ENCODE results near the gene TUBB. TPM values are rescaled to one million over a fixed set of nuclear protein-coding genes. Genes with fewer than 3 reads are reported as not detected.

TUBB gene
- total and polyA plus RNA-seq, 9 donors, result 242 to 772 (median 630) TPM

DNA sequence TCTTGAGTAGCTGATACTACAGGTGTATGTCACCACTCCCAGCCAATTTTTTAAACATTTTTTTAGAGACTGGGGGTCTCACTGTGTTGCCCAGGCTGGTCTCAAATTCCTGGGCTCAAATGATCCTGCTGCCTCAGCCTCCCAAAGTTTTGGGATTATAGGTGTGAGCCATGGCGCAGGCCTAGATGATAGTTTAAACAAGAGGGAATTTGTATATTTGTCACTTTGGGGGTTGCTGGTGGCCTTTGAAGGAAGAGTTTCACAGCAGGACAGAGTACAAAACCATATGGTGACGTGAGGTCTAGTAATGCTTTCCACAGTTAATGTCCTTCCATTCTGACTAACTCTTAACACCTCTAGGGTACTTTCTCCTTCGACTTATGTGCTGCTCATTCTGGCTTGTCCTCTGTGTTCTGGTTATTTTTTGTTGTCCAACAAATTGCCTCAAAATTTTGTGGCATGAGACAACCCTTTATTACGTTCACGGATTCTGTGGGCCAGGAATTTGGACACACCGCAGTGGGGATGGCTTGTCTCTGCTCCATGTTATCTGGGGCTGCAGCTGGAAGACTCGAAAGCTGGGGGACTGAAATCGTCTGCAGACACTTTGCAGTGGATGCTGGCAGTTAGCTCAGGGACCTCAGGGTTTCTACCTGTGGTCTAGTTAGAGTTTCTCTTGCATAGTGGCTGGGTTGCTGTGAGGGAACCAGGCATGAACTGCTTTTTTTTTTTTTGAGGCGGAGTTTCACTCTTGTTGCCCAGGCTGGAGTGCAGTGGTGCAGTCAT, 47.2 kb downstream of the TUBB start:
- intact Hi-C loops (cut with DNase I), result no loop called here
- Histone ChIP-seq H3K27me3 (no peaks in the 10 kb centered on the region), H3K4me3 (no peak overlapping the region), H3K9me3 (no peaks in the 10 kb centered on the region), H3K36me3 (no peaks in the 10 kb centered on the region), H3K27ac (no peak overlapping the region), H3K4me1 (ENCODE audit: insufficient read depth) (peaks cover 3% of the 10 kb centered on the region)
- no peak for TF ChIP-seq POLR2A (IDR thresholded peaks at IDR 0.05)
- TF ChIP-seq, protein P1, sequence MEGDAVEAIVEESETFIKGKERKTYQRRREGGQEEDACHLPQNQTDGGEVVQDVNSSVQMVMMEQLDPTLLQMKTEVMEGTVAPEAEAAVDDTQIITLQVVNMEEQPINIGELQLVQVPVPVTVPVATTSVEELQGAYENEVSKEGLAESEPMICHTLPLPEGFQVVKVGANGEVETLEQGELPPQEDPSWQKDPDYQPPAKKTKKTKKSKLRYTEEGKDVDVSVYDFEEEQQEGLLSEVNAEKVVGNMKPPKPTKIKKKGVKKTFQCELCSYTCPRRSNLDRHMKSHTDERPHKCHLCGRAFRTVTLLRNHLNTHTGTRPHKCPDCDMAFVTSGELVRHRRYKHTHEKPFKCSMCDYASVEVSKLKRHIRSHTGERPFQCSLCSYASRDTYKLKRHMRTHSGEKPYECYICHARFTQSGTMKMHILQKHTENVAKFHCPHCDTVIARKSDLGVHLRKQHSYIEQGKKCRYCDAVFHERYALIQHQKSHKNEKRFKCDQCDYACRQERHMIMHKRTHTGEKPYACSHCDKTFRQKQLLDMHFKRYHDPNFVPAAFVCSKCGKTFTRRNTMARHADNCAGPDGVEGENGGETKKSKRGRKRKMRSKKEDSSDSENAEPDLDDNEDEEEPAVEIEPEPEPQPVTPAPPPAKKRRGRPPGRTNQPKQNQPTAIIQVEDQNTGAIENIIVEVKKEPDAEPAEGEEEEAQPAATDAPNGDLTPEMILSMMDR (IDR thresholded peaks at IDR 0.05), result no peak
- no peak for TF ChIP-seq EP300 (IDR thresholded peaks at IDR 0.05)
- WGBS, 3 donors, result 84 to 86% (median 84%) methylated on average over 9 of the region's 9 CpGs
- no peak for DNase-seq

DNA sequence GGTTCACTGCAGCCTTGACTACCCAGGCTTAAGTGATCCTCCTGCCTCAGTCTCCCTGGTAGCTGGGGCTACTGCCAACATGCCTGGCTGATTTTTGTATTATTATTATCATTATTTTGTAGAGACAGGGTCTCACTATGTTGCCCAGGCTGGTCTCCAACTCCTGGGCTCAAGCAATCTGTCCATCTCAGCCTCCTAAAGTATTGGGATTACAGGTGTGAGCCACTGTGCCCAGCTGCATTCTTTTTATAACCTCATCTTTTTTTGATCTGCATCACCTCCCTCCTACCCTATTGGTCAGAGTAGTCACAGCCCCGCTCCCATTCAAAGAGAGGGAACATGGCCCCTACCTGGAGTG, 47.8 kb downstream of the TUBB start:
- H3K27ac ChIP-seq, result no peak overlapping the region

DNA sequence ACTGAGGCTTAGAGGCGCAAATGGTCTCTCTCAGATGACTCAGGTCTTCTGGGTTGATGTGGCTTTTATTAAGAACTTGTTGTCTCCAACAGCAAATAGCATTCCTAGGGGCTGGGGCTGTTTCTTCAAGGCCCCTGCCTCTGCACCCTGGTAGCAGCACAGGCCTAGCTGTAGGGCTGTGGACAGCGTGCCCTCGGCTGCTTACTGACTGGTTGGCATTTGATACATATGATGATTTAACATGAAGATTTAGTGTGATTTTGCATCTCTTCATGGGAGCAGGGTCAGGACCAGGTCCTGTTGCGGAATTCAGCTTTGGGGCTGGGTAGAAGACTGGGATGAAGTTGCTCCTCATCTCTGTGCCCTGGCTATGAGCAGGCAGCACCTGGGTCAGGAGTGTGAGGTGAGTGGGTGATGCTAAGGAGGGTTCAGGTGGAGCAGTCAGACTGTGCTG, 48.5 kb downstream of the TUBB start:
- TF ChIP-seq, protein P1 (IDR thresholded peaks at IDR 0.05), result no peak
- TF ChIP-seq EP300 (IDR thresholded peaks at IDR 0.05) (no peak), POLR2A (IDR thresholded peaks at IDR 0.05) (no peak)
- no peak for DNase-seq
- no peak overlapping the region for H3K27ac ChIP-seq
- H3K36me3 ChIP-seq, result no peaks in the 10 kb centered on the region
- no peak overlapping the region for H3K4me3 ChIP-seq
- no peaks in the 10 kb centered on the region for H3K9me3 ChIP-seq
- peaks cover 3% of the 10 kb centered on the region for H3K4me1 ChIP-seq (ENCODE audit: insufficient read depth)
- H3K27me3 ChIP-seq, result no peaks in the 10 kb centered on the region
- intact Hi-C loops (cut with DNase I), result no loop called here
- WGBS, 3 donors, result 95 to 99% (median 95%) methylated on average over 4 of the region's 4 CpGs

More for the DNA sequence above, 47.8 kb downstream of the TUBB start:
- TF ChIP-seq EP300 (IDR thresholded peaks at IDR 0.05) (no peak), POLR2A (IDR thresholded peaks at IDR 0.05) (no peak)
- TF ChIP-seq, protein P1 (IDR thresholded peaks at IDR 0.05), result no peak
- peaks cover 3% of the 10 kb centered on the region for H3K4me1 ChIP-seq (ENCODE audit: insufficient read depth)
- no peak for DNase-seq
- WGBS, 3 donors, result 97 to 100% (median 100%) methylated on average over 1 of the region's 1 CpG
- H3K9me3 ChIP-seq, result no peaks in the 10 kb centered on the region
- no peaks in the 10 kb centered on the region for H3K36me3 ChIP-seq
- intact Hi-C loops (cut with DNase I), result no loop called here
- H3K4me3 ChIP-seq, result no peak overlapping the region
- no peaks in the 10 kb centered on the region for H3K27me3 ChIP-seq

DNA sequence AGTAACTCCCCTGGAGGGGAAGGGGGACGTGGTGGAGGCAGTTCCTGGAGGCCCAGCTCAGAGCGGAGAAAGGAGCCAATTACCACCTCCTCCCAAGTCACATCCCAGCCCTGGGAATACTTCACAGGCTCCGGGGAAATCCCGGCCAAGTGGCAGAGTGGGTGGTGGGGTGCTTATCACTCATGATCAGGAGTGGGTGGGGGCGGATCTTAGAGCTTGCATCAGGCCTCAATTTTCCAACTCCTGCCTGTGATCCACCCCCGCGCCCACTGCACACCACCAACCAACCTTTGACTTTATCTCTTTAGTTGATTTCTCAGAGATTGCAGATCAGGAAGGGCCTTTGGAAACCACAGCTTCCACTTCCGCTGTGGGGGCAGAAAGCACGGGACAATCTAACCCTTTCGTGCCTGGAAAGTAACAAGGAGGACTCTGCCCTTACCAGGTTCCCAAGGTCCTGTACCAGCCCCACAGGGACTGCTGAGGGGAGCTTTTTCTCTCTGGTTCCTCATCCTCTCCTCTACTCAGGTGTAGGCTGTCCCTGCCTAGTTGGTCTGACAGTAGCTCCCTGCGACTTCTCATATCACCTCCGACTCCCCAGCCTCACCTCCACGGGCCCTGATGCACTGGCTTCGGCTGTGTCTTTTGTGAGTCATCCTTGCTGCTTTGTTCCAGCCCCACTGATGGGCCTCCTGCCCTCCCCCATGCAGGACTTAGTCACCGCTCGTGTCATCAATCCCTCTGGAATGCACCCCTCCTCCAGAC, 49.1 kb downstream of the TUBB start:
- WGBS, 3 donors, result 34 to 41% (median 38%) methylated on average over 16 of the region's 16 CpGs
- no peak for TF ChIP-seq EP300 (IDR thresholded peaks at IDR 0.05)
- TF ChIP-seq, protein P1 (IDR thresholded peaks at IDR 0.05), result no peak
- no peak for TF ChIP-seq POLR2A (IDR thresholded peaks at IDR 0.05)
- H3K9me3 ChIP-seq, result no peaks in the 10 kb centered on the region
- H3K4me3 ChIP-seq, result no peak overlapping the region
- DNase-seq, result peak; percentile 68 to 82 (median 75)
- peak overlapping the region in 1 of 2 donors; percentile 51 for H3K27ac ChIP-seq
- intact Hi-C loops (cut with DNase I), result no loop called here
- H3K4me1 ChIP-seq (ENCODE audit: insufficient read depth), result peaks cover 3% of the 10 kb centered on the region
- no peaks in the 10 kb centered on the region for H3K36me3 ChIP-seq
- no peaks in the 10 kb centered on the region for H3K27me3 ChIP-seq
